Subcutaneous adipose tissue (tissue), 4 donors: ENCODE measurements around the gene UBE2J2. TPM values are rescaled to one million over a fixed set of nuclear protein-coding genes. Genes with fewer than 3 reads are reported as not detected.

Experiments used
- small RNA-seq: library from RNA; depleted of rRNA; stranded (forward); fragments of <200 nt; gene quantifications from one replicate; pipeline ENCODE3, GENCODE V24; 2016
- total RNA-seq, 4 donors: library from RNA; depleted of rRNA; stranded (reverse); fragments of >200 nt; gene quantifications; one replicate each; pipeline ENCODE4 v1.1.0, GENCODE V29; 2016
- TF ChIP-seq, protein P1 (sequence below): fragments of 450-650 bp; IDR thresholded peaks from one replicate; pipeline ENCODE4 v1.5.1; 2016; ENCODE audit warnings: low read depth, mild to moderate bottlenecking, control low read depth, antibody characterized with exemption, moderate library complexity

UBE2J2 gene
- total RNA-seq, 4 donors from 2014 or later = 20.1 to 35.4 (median 33.5) TPM

DNA sequence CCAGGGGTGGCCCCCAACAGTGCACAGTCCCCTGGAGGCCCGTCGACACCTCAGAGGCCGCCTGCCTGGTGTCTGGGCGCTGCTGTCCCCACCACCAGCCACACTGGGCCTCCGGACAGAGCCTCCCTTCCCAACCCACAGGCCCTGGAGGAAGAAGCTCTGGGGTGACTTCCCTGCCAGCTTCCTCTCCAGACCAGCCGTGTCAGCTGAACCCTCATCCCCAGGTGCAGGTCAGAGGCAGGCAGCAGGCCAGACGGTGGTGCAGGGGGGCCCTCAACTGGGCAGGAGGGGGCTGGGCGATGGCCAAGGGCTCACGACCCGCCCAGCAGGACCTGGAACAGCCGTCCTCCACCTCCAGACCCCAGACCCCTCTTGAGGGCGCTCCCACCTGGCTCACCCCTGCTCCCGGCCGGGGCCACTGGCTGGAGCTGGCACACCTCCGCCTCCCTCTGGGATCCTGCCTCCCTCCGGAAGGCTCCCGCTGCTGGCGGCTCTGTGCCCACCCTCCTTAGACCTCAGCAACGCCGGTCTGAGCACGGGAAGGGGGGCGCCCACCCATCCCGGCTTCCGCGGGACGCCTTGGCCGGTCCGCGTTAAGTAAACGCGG, 67.8 kb downstream of the UBE2J2 start:
- TF ChIP-seq, protein P1, sequence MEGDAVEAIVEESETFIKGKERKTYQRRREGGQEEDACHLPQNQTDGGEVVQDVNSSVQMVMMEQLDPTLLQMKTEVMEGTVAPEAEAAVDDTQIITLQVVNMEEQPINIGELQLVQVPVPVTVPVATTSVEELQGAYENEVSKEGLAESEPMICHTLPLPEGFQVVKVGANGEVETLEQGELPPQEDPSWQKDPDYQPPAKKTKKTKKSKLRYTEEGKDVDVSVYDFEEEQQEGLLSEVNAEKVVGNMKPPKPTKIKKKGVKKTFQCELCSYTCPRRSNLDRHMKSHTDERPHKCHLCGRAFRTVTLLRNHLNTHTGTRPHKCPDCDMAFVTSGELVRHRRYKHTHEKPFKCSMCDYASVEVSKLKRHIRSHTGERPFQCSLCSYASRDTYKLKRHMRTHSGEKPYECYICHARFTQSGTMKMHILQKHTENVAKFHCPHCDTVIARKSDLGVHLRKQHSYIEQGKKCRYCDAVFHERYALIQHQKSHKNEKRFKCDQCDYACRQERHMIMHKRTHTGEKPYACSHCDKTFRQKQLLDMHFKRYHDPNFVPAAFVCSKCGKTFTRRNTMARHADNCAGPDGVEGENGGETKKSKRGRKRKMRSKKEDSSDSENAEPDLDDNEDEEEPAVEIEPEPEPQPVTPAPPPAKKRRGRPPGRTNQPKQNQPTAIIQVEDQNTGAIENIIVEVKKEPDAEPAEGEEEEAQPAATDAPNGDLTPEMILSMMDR = no peak

DNA sequence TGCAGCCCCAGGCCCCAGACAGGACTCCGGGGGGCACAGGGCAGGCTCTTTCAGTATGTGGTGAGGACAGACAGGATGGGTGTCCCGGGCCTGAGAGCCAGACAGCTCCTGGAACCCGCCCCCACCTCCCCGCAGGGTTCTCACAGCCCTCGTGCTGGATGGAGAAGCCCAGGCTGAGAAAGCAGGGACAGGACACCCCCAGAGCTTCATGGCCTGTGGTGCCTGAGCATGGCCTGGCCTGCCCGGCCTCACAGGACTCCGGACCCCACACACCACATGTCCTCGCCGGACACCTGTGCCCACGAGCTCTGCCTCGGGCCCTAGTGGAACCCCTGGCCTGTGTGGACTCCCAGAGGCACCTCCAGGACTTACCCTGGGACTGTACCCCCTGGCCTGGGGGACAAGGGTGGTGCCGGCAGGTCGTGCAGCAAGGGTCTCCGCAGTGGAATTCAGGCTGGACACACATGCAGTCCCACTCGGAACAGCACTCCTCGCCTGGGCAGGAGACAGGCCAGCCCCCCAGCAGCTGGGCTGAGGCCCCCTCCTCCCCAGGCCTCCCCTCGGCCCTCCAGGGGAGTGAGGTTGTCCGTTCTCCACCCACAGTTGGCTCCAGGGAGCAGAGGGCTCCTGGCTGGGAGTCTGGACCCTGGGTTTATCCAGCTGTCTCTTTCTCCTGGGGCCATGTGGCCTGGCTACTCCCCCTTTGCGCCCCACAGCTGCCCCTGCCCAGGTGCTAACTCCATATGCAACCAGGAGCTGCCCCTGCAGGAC, 68.5 kb downstream of the UBE2J2 start:
- TF ChIP-seq, protein P1 = no peak

DNA sequence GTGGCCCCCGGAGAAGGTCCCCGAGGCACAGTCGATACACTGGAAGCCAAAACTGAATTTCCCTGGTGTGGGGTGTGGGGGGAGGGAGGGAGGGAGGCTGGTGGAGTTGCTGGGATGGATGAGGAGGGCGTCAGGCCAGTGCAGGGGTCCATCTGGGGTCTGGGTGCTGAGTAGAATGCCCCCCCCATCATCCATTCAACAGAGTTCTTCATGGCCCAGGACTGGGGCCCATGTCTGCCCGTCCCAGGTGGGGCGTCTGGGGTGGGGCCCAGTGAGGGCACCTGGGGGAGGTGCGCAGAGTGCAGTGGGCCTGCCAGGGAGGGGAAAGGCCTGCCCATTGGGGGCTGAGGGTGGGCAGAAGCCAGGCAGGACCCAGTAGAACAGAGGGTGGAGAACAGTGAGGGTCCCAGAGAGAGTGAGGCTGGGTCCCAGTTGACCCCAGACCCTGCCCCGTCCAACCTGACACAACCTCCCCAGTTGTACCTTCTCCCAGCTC, 69.2 kb downstream of the UBE2J2 start:
- TF ChIP-seq, protein P1 = no peak

Small RNAs within 50 kb of the gene (small RNA-seq; reads per million reads assigned to genes)
- gene MIR6726 = not detected

Other genes with a start within 250 kb of the UBE2J2 start
- gene RNF223, start 199.5 kb downstream of the UBE2J2 start, total RNA-seq = not detected
- 10 to 100 TPM in 1 of 4 donors, 1 to 10 TPM in 3; 3.7 to 14.7 (median 7.2) TPM for gene C1orf159, start 157.8 kb downstream of the UBE2J2 start, total RNA-seq
- under 1 TPM in 1 of 4 donors, not detected in 3; 0.19 TPM for gene TTLL10, start 100.0 kb downstream of the UBE2J2 start, total RNA-seq
- 1 to 10 TPM in 1 of 4 donors, under 1 TPM in 1, not detected in 2; 0.44 to 2.6 TPM for gene TNFRSF18, start 67.3 kb downstream of the UBE2J2 start, total RNA-seq
- 1 to 10 TPM in 2 of 4 donors, under 1 TPM in 1, not detected in 1; 0.68 to 4.7 (median 1.6) TPM for gene TNFRSF4, start 59.7 kb downstream of the UBE2J2 start, total RNA-seq
- 100 to 1,000 TPM in 2 of 4 donors, 10 to 100 TPM in 2; 42.6 to 143 (median 87.8) TPM for gene SDF4, start 41.9 kb downstream of the UBE2J2 start, total RNA-seq
- gene B3GALT6, start 41.6 kb downstream of the UBE2J2 start, total RNA-seq = 10 to 100 TPM in 1 of 4 donors, 1 to 10 TPM in 3; 7.2 to 13.9 (median 7.8) TPM
- gene C1QTNF12, start 27.1 kb downstream of the UBE2J2 start, total RNA-seq = 1 to 10 TPM in 3 of 4 donors, not detected in 1; 1.1 to 2.3 (median 1.4) TPM
- 1 to 10 TPM in 3 of 4 donors, under 1 TPM in 1; 0.82 to 4.1 (median 1.5) TPM for gene SCNN1D, start 6.6 kb upstream of the UBE2J2 start, total RNA-seq
- gene ACAP3, start 34.1 kb upstream of the UBE2J2 start, total RNA-seq = 10 to 100 TPM; 13.4 to 43.3 (median 18.8) TPM
- gene PUSL1, start 34.7 kb upstream of the UBE2J2 start, total RNA-seq = 10 to 100 TPM in 3 of 4 donors, 1 to 10 TPM in 1; 7.2 to 12.9 (median 10.9) TPM
- gene INTS11, start 50.8 kb upstream of the UBE2J2 start, total RNA-seq = 100 to 1,000 TPM in 1 of 4 donors, 10 to 100 TPM in 3; 50.5 to 122 (median 60.6) TPM
- gene CPTP, start 50.9 kb upstream of the UBE2J2 start, total RNA-seq = 10 to 100 TPM in 1 of 4 donors, 1 to 10 TPM in 3; 4.9 to 33.0 (median 9.4) TPM
- under 1 TPM in 2 of 4 donors, not detected in 2; 0.22 to 0.75 TPM for gene TAS1R3, start 57.4 kb upstream of the UBE2J2 start, total RNA-seq
- 10 to 100 TPM; 26.2 to 80.3 (median 39.5) TPM for gene DVL1, start 75.6 kb upstream of the UBE2J2 start, total RNA-seq
- gene MXRA8, start 84.7 kb upstream of the UBE2J2 start, total RNA-seq = 100 to 1,000 TPM in 3 of 4 donors, 10 to 100 TPM in 1; 48.8 to 226 (median 163) TPM
- gene AURKAIP1, start 101.4 kb upstream of the UBE2J2 start, total RNA-seq = 100 to 1,000 TPM in 1 of 4 donors, 10 to 100 TPM in 3; 53.6 to 153 (median 83.5) TPM
- 100 to 1,000 TPM; 146 to 268 (median 194) TPM for gene CCNL2, start 125.5 kb upstream of the UBE2J2 start, total RNA-seq
- 100 to 1,000 TPM in 3 of 4 donors, 10 to 100 TPM in 1; 87.9 to 222 (median 116) TPM for gene MRPL20, start 133.4 kb upstream of the UBE2J2 start, total RNA-seq
- gene ANKRD65, start 147.4 kb upstream of the UBE2J2 start, total RNA-seq = 10 to 100 TPM in 2 of 4 donors, 1 to 10 TPM in 2; 4.1 to 15.4 (median 8.7) TPM
- gene VWA1, start 161.8 kb upstream of the UBE2J2 start, total RNA-seq = 10 to 100 TPM in 2 of 4 donors, 1 to 10 TPM in 2; 6.0 to 21.3 (median 10.3) TPM
- gene ATAD3C, start 175.8 kb upstream of the UBE2J2 start, total RNA-seq = under 1 TPM in 1 of 4 donors, not detected in 3; 0.19 TPM
- 10 to 100 TPM in 2 of 4 donors, 1 to 10 TPM in 2; 5.4 to 23.6 (median 11.2) TPM for gene ATAD3B, start 197.9 kb upstream of the UBE2J2 start, total RNA-seq
- 10 to 100 TPM in 3 of 4 donors, 1 to 10 TPM in 1; 9.3 to 22.6 (median 12.9) TPM for gene ATAD3A, start 238.3 kb upstream of the UBE2J2 start, total RNA-seq